Measurements from ENCODE around the gene TEN1. TPM values are rescaled to one million over a fixed set of nuclear protein-coding genes. Genes with fewer than 3 reads are reported as not detected.
A peak's percentile ranks its signal among the peaks of the same experiment; 100 is the strongest.

The TEN1 gene
- total and polyA plus RNA-seq, 4 donors = 12.0 to 30.0 (median 16.5) TPM

DNA sequence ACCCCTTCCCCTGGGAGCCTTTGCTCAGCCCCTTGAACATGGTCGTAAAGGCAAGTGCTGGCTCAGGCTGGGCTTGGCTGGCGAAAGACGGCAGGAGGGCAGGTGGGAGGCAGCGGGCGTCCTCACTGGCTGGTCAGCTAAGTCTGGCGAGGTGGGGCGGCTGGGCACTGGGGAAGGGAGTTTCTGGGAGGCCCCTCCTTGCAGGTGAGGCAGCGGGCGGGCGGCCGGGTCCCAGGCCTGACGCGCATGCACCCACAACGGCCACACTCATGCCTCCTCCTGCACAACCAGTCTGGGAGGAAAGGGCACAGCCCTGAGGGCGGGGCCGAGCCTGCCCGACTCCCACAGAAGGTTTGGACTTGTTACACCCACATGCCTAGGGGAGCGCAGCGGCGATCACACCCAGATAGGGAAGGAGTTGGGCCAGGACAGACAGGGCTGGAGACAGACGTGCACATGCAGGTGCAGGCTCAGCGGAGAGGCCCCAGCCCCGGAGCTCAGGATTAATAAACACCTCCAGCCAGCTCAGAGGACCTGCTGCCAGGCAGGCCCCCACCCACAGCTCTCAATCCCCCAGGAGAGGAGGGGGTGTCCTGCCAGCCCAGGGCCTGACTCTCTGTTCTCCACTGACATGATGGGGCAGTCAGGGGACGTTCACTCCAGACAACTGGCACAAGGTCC is 48.3 kb downstream of the TEN1 start, which contains the start of gene EVPL:
Gene EVPL (minus strand): TSS at position 148 of the 681 bp plus-strand sequence. CDS start 108 bp downstream, at position 40.
- no peak within 1 kb of the TSS for H3K9ac ChIP-seq (ENCODE audit: low read depth in 1 of 2, low read length in 2 of 2)
- peaks cover 0 to 3% (median 0%) of the 10 kb centered on the region in 4 donors for H3K4me1 ChIP-seq (ENCODE audit: control insufficient read depth in 4 of 4, insufficient read depth in 4 of 4, low read length in 3 of 4)
- DNase-seq (ENCODE audit: low spot score) = peak; percentile 57

More for the DNA sequence above, 48.3 kb downstream of the TEN1 start, which contains the start of gene EVPL:
- Histone ChIP-seq H3K27ac (ENCODE audit: low read depth in 1 of 2, low read length in 2 of 2) (no peak within 1 kb of the TSS), H3K27me3 (ENCODE audit: control insufficient read depth in 4 of 4, insufficient read depth in 4 of 4, low read length in 3 of 4) (no peaks in the 10 kb centered on the region), H3K9me3 (ENCODE audit: control insufficient read depth in 4 of 4, low read length in 3 of 4) (no peaks in the 10 kb centered on the region), H3K36me3 (ENCODE audit: control insufficient read depth in 4 of 4, insufficient read depth in 3 of 4, low read depth in 1 of 4, low read length in 3 of 4) (no peaks in the 10 kb centered on the region), H3K4me3 (ENCODE audit: low read depth in 1 of 3, low read length in 3 of 3) (no peak within 1 kb of the TSS)
- TF ChIP-seq JUND (IDR thresholded peaks at IDR 0.05) = no peak
- TF ChIP-seq HNF4A (conservative IDR thresholded peaks at IDR 0.05) = no peak
- no peak for TF ChIP-seq FOXA2 (IDR thresholded peaks at IDR 0.05)
- TF ChIP-seq RXRA (IDR thresholded peaks at IDR 0.05) = no peak
- TF ChIP-seq MAX (IDR thresholded peaks at IDR 0.05) = no peak
- TF ChIP-seq TAF1 (conservative IDR thresholded peaks at IDR 0.05) = no peak
- no peak for TF ChIP-seq NR2F2 (IDR thresholded peaks at IDR 0.05)
- TF ChIP-seq SP1 (IDR thresholded peaks at IDR 0.05) = no peak
- no peak for TF ChIP-seq ATF3 (IDR thresholded peaks at IDR 0.05)
- TF ChIP-seq HNF4G (IDR thresholded peaks at IDR 0.05) = no peak
- no peak for TF ChIP-seq FOXA1 (IDR thresholded peaks at IDR 0.05)
- TF ChIP-seq EGR1 (IDR thresholded peaks at IDR 0.05; ENCODE audit: low read depth in 2 of 2) = no peak
- TF ChIP-seq, protein P1, sequence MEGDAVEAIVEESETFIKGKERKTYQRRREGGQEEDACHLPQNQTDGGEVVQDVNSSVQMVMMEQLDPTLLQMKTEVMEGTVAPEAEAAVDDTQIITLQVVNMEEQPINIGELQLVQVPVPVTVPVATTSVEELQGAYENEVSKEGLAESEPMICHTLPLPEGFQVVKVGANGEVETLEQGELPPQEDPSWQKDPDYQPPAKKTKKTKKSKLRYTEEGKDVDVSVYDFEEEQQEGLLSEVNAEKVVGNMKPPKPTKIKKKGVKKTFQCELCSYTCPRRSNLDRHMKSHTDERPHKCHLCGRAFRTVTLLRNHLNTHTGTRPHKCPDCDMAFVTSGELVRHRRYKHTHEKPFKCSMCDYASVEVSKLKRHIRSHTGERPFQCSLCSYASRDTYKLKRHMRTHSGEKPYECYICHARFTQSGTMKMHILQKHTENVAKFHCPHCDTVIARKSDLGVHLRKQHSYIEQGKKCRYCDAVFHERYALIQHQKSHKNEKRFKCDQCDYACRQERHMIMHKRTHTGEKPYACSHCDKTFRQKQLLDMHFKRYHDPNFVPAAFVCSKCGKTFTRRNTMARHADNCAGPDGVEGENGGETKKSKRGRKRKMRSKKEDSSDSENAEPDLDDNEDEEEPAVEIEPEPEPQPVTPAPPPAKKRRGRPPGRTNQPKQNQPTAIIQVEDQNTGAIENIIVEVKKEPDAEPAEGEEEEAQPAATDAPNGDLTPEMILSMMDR (IDR thresholded peaks at IDR 0.05; ENCODE audit: low read depth, low read length, missing input control) = no peak
- no peak for TF ChIP-seq RAD21 (IDR thresholded peaks at IDR 0.05)
- TF ChIP-seq REST (IDR thresholded peaks at IDR 0.05) = no peak
- TF ChIP-seq, protein P2, sequence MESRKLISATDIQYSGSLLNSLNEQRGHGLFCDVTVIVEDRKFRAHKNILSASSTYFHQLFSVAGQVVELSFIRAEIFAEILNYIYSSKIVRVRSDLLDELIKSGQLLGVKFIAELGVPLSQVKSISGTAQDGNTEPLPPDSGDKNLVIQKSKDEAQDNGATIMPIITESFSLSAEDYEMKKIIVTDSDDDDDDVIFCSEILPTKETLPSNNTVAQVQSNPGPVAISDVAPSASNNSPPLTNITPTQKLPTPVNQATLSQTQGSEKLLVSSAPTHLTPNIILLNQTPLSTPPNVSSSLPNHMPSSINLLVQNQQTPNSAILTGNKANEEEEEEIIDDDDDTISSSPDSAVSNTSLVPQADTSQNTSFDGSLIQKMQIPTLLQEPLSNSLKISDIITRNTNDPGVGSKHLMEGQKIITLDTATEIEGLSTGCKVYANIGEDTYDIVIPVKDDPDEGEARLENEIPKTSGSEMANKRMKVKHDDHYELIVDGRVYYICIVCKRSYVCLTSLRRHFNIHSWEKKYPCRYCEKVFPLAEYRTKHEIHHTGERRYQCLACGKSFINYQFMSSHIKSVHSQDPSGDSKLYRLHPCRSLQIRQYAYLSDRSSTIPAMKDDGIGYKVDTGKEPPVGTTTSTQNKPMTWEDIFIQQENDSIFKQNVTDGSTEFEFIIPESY (IDR thresholded peaks at IDR 0.05) = no peak
- WGBS = 85% methylated on average over 24 of the region's 24 CpGs

All from liver (tissue), 9 donors.